Measurements from ENCODE around the gene SEPTIN5.

GRCh38 chr22:19678949-19679521, 35.3 kb upstream of the SEPTIN5 start:
- TF ChIP-seq CTCF (IDR thresholded peaks at IDR 0.05) (no peak), CHD2 (IDR thresholded peaks at IDR 0.05; ENCODE audit: low read length, partially characterized antibody) (no peak), ELF1 (IDR thresholded peaks at IDR 0.05) (no peak), USF2 (IDR thresholded peaks at IDR 0.05; ENCODE audit: borderline replicate concordance, low read depth, low read length) (no peak), RAD21 (IDR thresholded peaks at IDR 0.05; ENCODE audit: low read length) (no peak), PBX3 (IDR thresholded peaks at IDR 0.05) (no peak), JUND (IDR thresholded peaks at IDR 0.05) (no peak)
